Endodermal cell (in vitro differentiated cells): Measurements from ENCODE around the gene ERCC1. TPM values are rescaled to one million over a fixed set of nuclear protein-coding genes. Genes with fewer than 3 reads are reported as not detected.

ENCODE experiments used
- DNase-seq: peaks from one replicate; pipeline ENCODE4 v3.0.0-alpha.2; 2017
- H3K27ac ChIP-seq: 2 replicates; pipeline ENCODE4 v1.5.1; 2013; ENCODE audit warnings: mild to moderate bottlenecking, low read depth, low read length, moderate library complexity
- H3K27me3 ChIP-seq: 2 replicates; pipeline ENCODE4 v1.6.1; 2013; ENCODE audit warnings: mild to moderate bottlenecking, low read length, moderate library complexity; ENCODE audit not compliant: insufficient read depth, control insufficient read depth, poor library complexity, severe bottlenecking
- H3K36me3 ChIP-seq: 2 replicates; pipeline ENCODE4 v1.7.0; 2013; ENCODE audit warnings: mild to moderate bottlenecking, low read length, moderate library complexity; ENCODE audit not compliant: control insufficient read depth, insufficient read depth
- H3K4me1 ChIP-seq: one replicate; pipeline ENCODE4 v1.7.0; 2013; ENCODE audit warnings: low read length; ENCODE audit not compliant: control insufficient read depth, insufficient read depth
- H3K4me3 ChIP-seq: 2 replicates; pipeline ENCODE4 v1.5.1; 2013; ENCODE audit warnings: mild to moderate bottlenecking, low read length, moderate library complexity
- H3K9ac ChIP-seq: 2 replicates; pipeline ENCODE4 v1.6.1; 2013; ENCODE audit warnings: mild to moderate bottlenecking, low read length, moderate library complexity; ENCODE audit not compliant: poor library complexity, severe bottlenecking; ENCODE audit errors: extremely low read depth
- H3K9me3 ChIP-seq: 2 replicates; pipeline ENCODE4 v1.6.1; 2013; ENCODE audit warnings: mild to moderate bottlenecking, low read length, moderate library complexity; ENCODE audit not compliant: control insufficient read depth
- H3K27ac Mint-ChIP-seq: 2 replicates; pipeline ENCODE4 v1.8.0; 2020; ENCODE audit warnings: mixed read lengths
- H3K27me3 Mint-ChIP-seq: 2 replicates; pipeline ENCODE4 v1.8.0; 2021; ENCODE audit warnings: mild to moderate bottlenecking, mixed read lengths; ENCODE audit not compliant: insufficient read depth
- H3K36me3 Mint-ChIP-seq: 2 replicates; pipeline ENCODE4 v1.8.0; 2020; ENCODE audit warnings: low read depth, mixed read lengths
- H3K4me1 Mint-ChIP-seq: 2 replicates; pipeline ENCODE4 v1.8.0; 2020; ENCODE audit warnings: mixed read lengths
- H3K4me3 Mint-ChIP-seq: 2 replicates; pipeline ENCODE4 v1.8.0; 2020; ENCODE audit warnings: mild to moderate bottlenecking, moderate library complexity, mixed read lengths
- H3K9me3 Mint-ChIP-seq: 2 replicates; pipeline ENCODE4 v1.8.0; 2020; ENCODE audit warnings: mild to moderate bottlenecking, mixed read lengths
- WGBS, 2 experiments: methylation state at CpG; one replicate each; pipeline versions ENCODE4 v1.1.5 to v1.1.7; 2013; ENCODE audit warnings: missing lambda C conversion rate in 2 of 2, mixed read lengths in 1 of 2; ENCODE audit not compliant: insufficient coverage in 1 of 2, insufficient read length in 1 of 2; 5-methylcytosine and 5-hydroxymethylcytosine counted together
- total RNA-seq, 2 donors: library from RNA; stranded (reverse); fragmentation: NEBNext Ultra II Directional in 1 of 2; extraction: Animal tissue kit (Norgen Biotek cat#: 25700) in 1 of 2; gene quantifications; 2 replicates in 1 of 2; 3 replicates in 1 of 2; pipeline ENCODE4 v1.2.1, GENCODE V29; 2021
- TF ChIP-seq, protein P1 (sequence below): fragments of 200-600 bp; sonication (generic); conservative IDR thresholded peaks from 2 replicates; pipeline ENCODE4 v1.5.0; 2021; ENCODE audit warnings: antibody characterized with exemption, mild to moderate bottlenecking

The ERCC1 gene
- total RNA-seq, 2 donors from 2014 or later = 53.5 to 63.6 TPM

DNA sequence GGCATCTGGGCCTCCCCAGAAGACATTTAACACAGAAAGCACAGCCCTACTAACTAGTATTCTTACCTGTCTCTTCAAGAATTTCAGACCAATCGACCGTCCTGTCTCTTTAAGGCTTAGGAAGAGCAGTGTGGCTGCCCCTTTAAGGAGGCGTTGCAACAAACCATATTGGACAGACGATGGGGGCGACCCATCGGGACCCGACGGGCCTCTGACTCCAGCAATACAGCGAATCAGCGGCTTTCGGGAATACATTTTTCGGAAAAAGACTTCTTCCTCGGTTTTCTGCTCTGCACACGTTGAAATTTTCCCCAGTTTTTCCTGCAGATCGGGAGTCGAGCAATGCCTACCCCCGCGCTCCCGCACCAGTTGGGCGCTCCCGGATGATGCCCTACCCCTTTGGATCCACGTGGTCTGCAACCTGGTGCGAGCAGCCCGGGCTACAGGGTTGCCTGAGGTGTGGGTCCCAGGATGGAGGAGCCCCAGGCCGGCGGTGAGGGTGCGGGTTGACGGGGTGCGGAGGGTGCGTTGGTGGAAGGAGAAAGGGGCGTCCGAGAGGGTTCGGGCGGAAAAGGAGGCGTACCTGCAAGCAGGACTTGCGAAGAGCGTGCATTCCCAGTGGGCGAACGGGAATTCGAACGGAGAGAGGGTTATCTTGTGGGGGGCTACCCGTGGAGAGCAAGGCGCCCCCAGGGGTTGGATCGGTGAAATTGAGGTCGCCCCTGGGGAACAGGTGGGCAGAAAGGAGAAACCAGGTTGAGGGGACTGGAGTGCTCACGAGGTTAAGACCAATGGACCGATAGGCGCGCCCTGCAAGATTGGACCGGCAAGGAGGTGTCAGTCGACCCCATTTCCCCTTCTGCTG is 17.3 kb downstream of the ERCC1 start, which contains the start of gene POLR1G:
Gene POLR1G, plus strand, starts transcription at position 419 of the 865 bp plus-strand sequence. Its CDS starts 53 bp downstream, at position 472.
- H3K27ac ChIP-seq = peak within 1 kb of the TSS; percentile 98
- peaks cover 23% of the 10 kb centered on the region for H3K36me3 Mint-ChIP-seq
- H3K4me1 Mint-ChIP-seq = peaks cover 20% of the 10 kb centered on the region
- WGBS, 2 experiments = 0% methylated on average over 27 to 51 of the region's 51 CpGs
- no peaks in the 10 kb centered on the region for H3K9me3 Mint-ChIP-seq
- H3K9me3 ChIP-seq = no peaks in the 10 kb centered on the region
- peak within 1 kb of the TSS; percentile 97 for H3K9ac ChIP-seq
- H3K4me3 Mint-ChIP-seq = peak within 1 kb of the TSS; percentile 86
- peaks cover 6% of the 10 kb centered on the region for H3K27me3 Mint-ChIP-seq
- no peaks in the 10 kb centered on the region for H3K27me3 ChIP-seq
- TF ChIP-seq, protein P1, sequence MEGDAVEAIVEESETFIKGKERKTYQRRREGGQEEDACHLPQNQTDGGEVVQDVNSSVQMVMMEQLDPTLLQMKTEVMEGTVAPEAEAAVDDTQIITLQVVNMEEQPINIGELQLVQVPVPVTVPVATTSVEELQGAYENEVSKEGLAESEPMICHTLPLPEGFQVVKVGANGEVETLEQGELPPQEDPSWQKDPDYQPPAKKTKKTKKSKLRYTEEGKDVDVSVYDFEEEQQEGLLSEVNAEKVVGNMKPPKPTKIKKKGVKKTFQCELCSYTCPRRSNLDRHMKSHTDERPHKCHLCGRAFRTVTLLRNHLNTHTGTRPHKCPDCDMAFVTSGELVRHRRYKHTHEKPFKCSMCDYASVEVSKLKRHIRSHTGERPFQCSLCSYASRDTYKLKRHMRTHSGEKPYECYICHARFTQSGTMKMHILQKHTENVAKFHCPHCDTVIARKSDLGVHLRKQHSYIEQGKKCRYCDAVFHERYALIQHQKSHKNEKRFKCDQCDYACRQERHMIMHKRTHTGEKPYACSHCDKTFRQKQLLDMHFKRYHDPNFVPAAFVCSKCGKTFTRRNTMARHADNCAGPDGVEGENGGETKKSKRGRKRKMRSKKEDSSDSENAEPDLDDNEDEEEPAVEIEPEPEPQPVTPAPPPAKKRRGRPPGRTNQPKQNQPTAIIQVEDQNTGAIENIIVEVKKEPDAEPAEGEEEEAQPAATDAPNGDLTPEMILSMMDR = no peak
- peak within 1 kb of the TSS; percentile 99 for H3K27ac Mint-ChIP-seq
- DNase-seq = peak; percentile 92
- peaks cover 2% of the 10 kb centered on the region for H3K4me1 ChIP-seq
- H3K4me3 ChIP-seq = peak within 1 kb of the TSS; percentile 91
- H3K36me3 ChIP-seq = peaks cover 16% of the 10 kb centered on the region

DNA sequence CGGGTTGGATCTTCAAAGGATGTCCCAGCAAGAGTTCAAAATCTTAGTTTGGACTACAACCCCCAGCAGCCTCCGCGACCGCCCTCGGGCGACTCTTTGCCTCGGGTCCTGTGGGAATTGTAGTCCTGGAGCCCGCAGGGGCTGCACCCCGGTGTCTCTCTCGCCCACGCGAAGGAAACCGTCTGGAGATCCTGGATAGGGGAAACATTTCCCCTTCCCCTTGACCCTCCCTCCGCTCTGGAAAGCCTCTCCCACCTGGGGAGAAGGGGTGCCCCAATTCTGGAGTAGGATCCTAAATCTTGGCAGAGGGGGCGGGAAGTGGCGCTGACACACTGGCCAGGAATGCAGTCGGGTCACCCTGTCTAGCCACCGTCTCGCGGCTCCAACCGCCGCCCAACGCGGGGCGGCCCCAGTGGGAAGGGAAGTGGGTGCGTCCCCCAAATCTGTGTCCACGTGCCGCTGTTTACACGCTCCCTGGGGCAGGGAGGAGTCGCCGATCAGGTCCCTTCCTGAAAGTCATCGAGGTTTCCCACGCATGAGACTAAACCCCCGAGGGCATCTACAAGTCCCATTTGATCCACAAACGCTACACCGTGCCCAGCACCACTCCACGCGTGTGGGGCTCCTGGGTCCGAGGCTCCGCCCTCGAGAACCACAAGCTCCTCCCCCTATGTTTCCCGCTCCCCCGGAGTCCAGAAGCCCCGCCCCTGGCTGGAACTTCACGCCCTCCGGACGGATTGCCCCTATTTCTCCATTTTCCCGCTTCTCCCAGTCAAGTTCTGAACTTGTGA is 18.1 kb downstream of the ERCC1 start:
- Histone ChIP-seq H3K27me3 (no peaks in the 10 kb centered on the region), H3K4me3 (peak overlapping the region; percentile 91), H3K9me3 (no peaks in the 10 kb centered on the region), H3K4me1 (peaks cover 2% of the 10 kb centered on the region), H3K27ac (peak overlapping the region; percentile 98), H3K36me3 (peaks cover 10% of the 10 kb centered on the region), H3K9ac (peak overlapping the region; percentile 97)
- peaks cover 14% of the 10 kb centered on the region for H3K36me3 Mint-ChIP-seq
- peaks cover 6% of the 10 kb centered on the region for H3K27me3 Mint-ChIP-seq
- H3K9me3 Mint-ChIP-seq = no peaks in the 10 kb centered on the region
- peak overlapping the region; percentile 86 for H3K4me3 Mint-ChIP-seq
- peaks cover 20% of the 10 kb centered on the region for H3K4me1 Mint-ChIP-seq
- TF ChIP-seq, protein P1 = no peak
- WGBS, 2 experiments = 0% methylated on average over 11 to 48 of the region's 48 CpGs
- peak; percentile 97 for DNase-seq
- peak overlapping the region; percentile 99 for H3K27ac Mint-ChIP-seq

DNA sequence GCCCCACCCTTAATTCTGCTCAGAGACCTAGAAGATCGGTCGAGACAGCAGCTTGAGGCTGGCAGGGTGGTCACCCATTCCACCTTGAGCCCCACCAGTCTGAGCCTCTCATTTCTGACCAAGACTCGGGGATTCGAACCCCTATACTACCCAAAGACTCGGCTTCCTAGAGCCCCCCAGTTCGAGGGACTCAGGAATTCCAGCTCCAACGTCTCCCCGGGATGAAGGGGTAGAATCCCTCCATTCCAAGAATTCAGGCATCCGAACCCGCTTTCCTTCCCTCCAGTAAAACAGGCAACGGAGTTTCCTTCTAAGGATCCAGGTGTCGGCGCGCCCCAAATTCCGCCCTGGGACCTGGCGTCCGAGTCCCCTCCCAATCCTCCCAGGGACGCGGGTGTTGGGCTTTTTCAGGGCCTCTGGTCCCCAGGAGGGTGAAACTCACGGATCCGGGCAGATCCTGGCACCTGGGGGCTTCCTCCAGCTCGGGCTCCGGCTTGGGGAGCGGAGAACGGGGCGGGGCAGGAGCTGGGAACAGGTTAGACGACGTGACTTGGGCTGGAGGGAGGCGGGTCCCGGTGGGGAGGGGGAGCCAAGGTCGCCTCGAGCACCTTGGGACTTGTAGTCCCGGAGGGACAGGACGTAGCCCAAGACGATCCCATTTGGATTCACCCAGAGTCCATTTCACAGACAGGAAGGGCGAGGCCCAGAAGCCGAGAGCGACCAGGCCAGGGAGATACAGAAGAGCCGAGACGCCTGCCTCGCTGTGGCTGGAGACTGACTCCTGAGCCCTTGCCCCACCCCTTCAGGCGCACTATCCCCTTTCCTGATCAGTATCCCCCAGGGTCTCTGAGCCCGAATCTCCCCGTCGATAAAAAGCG is 18.9 kb downstream of the ERCC1 start, which contains the start of gene PPP1R13L:
Gene PPP1R13L, minus strand, starts transcription at position 513 of the 878 bp plus-strand sequence. CDS start 6,751 bp downstream, outside the sequence.
- Histone ChIP-seq H3K4me1 (peaks cover 2% of the 10 kb centered on the region), H3K36me3 (peaks cover 10% of the 10 kb centered on the region), H3K27me3 (no peaks in the 10 kb centered on the region), H3K4me3 (peak within 1 kb of the TSS; percentile 91), H3K9ac (peak within 1 kb of the TSS; percentile 97), H3K27ac (peak within 1 kb of the TSS; percentile 98), H3K9me3 (no peaks in the 10 kb centered on the region)
- peaks cover 11% of the 10 kb centered on the region for H3K36me3 Mint-ChIP-seq
- peak within 1 kb of the TSS; percentile 86 for H3K4me3 Mint-ChIP-seq
- DNase-seq = peak; percentile 97
- no peaks in the 10 kb centered on the region for H3K9me3 Mint-ChIP-seq
- peaks cover 6% of the 10 kb centered on the region for H3K27me3 Mint-ChIP-seq
- 1% methylated on average over 29 to 46 of the region's 46 CpGs for WGBS, 2 experiments
- peak within 1 kb of the TSS; percentile 99 for H3K27ac Mint-ChIP-seq
- H3K4me1 Mint-ChIP-seq = peaks cover 20% of the 10 kb centered on the region
- TF ChIP-seq, protein P1 = no peak
